Hepatocyte (in vitro differentiated cells): ENCODE measurements around the gene MBOAT2.

Experiments used
- CTCF ChIP-seq: fragments of 200-600 bp; sonication (generic); IDR thresholded peaks from 2 replicates; pipeline ENCODE4 v1.5.1; 2016; ENCODE audit warnings: antibody characterized with exemption, mild to moderate bottlenecking; ENCODE audit not compliant: poor library complexity
- EZH2 ChIP-seq: fragments of 200-600 bp; sonication (generic); IDR thresholded peaks from 2 replicates; pipeline ENCODE4 v1.6.1; 2016; ENCODE audit warnings: antibody characterized with exemption, mild to moderate bottlenecking, borderline replicate concordance

- TF ChIP-seq EZH2 = no peak
- no peak for TF ChIP-seq CTCF
Measured at GRCh38 chr2:9031246-9031645, 27.8 kb upstream of the MBOAT2 start.
